GM18909 (cell line): ENCODE data around the gene CHERP.
A peak's percentile ranks its signal among the peaks of the same experiment; 100 is the strongest.
"Not testable (repeated sequence)": the region's sequence is repeated elsewhere in the genome, so short reads cannot be mapped to it uniquely, and the experiment has no call there.

Source experiments
- ATAC-seq: cut with Tn5 transposase; IDR thresholded peaks from one replicate; pipeline ENCODE4 v1.9.1; 2021; ENCODE audit warnings: mild to moderate bottlenecking; ENCODE audit not compliant: unreplicated experiment, poor library complexity

The CHERP gene

GRCh38 chr19:16548956-16549355 is 6.7 kb upstream of the CHERP start:
- no peak for ATAC-seq

DNA sequence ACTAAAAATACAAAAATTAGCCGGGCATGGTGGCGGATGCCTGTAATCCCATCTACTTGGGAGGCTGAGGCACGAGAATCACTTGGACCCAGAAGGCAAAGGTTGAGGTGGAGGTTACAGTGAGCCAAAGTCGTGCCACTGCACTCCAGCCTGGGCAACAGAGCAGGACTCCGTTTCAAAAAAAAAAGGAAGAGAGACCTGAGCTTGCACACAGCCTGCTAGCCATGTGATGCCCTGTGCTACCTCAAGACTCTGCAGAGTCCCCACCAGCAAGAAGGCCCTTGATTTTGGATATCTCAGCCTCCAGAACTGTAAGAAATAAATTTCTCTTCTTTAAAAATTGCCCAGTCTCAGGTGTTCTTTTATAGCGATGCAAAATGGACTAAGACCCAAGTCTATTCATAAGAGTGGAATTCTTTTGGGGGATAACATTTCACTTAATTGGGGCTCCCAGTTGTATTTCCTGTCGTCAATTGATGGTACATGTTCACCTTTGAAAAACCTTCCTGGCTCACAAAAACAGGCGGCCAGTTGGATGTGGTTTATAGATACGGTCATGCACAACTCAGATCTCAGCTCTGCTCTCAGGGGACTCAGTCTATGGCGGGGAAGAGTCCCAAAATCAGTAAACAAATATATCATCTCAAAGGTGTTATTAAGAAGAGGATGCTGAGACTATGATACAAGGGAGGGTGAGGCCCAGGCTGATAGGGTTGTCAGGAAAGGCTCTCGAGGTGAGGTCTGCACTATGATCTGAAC is 2.4 kb upstream of the CHERP start:
- no peak for ATAC-seq

- not testable (repeated sequence) for ATAC-seq
These were observed 1.5 kb upstream of the CHERP start for GRCh38 chr19:16543734-16544133.

GRCh38 chr19:16542910-16543472 is 754 bp upstream of the CHERP start:
- ATAC-seq = no peak

GRCh38 chr19:16541526-16542044 is 652 bp downstream of the CHERP start:
- peak; percentile 2 for ATAC-seq

- no peak for ATAC-seq
These were observed 1.3 kb downstream of the CHERP start for GRCh38 chr19:16540948-16541347.

- ATAC-seq = no peak
These were observed 5.1 kb downstream of the CHERP start for GRCh38 chr19:16537111-16537510.

DNA sequence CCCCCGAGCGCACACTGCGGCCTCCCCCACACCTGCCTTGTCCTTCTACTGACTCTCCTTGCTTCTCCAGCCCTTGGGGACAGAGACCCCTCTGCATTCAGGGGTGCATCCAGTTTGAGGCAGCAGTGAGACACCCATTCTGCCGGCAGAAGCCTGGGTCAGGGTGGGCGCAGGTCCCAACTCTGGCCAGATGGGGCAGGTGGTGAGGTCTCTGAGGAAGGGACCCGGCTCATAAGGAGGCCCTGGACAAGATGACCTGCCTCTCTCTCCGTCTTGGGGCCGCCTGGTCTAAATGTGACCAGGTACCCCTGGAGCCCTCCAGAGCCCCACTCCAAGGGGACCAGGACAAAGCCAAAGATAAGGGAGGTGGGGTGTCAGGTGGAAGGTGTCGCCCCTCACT is 6.1 kb downstream of the CHERP start:
- ATAC-seq = no peak

- no peak for ATAC-seq
These were observed 6.9 kb downstream of the CHERP start for GRCh38 chr19:16535381-16535780.

DNA sequence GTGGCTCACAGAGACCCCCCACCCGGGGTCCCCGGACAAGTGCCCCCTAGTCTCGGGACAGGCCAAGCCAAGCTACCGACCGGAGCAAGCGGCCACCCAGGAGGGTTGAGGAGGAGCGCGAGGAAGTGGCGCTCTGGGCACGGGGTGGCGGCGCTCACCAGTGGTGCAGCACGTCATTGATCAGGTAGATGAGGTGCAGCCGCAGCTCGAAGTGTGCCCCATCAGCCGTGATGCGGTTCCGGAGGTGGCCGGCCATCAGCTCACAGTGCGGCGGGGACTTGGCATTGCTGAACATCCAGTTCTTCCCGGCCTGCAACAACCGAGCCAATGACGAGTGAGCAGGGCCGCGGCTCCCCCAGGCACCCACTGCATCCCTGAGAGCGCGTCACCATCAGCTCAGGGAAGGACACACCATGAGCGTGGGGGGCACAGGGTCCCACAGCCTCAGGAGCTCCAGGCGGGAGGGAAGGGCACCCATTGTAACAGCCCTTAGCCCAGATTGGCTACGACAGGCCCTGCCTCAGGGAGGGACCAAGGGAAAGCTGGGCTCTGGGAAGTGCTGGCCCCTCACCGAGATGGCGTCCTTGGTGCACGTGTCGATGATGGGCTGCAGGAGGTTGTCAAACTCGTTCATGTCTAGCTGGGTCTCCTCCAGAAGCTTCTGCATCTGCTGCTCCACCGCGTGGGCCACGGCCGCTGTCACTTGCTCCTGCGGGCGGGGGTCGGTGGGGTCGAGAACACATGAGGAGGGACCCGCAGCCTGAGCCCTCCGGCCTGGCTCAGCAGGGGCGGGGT is 9.6 kb downstream of the CHERP start:
- ATAC-seq = no peak

GRCh38 chr19:16531380-16531669 is 10.9 kb downstream of the CHERP start:
- ATAC-seq = no peak

- ATAC-seq = no peak
These were observed 11.5 kb downstream of the CHERP start for GRCh38 chr19:16530540-16531379.

DNA sequence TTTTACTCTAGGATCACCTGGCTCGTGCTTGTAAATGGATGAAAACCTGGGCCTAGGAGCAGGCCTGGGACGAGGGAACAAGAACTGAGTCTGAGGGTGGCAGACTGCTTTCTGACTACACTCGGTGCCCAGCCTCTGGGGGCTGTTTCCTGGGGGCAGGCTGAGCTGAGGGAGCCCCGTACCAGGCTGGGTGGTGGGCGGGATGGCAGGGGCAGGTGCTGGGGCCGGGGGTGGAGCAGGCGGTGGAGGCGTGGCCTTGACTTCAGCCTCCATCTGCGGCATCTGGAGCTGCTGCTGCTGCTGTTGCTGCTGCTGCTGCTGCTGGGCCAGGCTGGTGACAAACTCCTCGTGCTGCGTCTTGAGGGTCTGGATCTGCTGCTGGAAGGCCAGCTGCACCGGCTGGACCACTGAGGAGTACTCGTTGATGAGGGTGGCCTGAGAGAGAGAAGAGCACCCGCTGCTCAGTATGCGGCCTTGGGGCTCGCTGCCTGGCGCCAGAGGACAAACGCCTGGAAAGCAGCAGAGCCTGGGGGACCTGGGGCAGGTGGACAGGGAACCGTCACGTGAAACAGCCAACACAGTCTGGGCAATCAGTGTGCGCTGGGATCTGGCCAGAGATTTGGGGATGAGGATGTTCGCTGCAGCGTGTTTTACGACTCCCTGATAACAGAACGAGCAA is 12.6 kb downstream of the CHERP start:
- no peak for ATAC-seq

- ATAC-seq = no peak
These were observed 14.2 kb downstream of the CHERP start for GRCh38 chr19:16527971-16528521.

DNA sequence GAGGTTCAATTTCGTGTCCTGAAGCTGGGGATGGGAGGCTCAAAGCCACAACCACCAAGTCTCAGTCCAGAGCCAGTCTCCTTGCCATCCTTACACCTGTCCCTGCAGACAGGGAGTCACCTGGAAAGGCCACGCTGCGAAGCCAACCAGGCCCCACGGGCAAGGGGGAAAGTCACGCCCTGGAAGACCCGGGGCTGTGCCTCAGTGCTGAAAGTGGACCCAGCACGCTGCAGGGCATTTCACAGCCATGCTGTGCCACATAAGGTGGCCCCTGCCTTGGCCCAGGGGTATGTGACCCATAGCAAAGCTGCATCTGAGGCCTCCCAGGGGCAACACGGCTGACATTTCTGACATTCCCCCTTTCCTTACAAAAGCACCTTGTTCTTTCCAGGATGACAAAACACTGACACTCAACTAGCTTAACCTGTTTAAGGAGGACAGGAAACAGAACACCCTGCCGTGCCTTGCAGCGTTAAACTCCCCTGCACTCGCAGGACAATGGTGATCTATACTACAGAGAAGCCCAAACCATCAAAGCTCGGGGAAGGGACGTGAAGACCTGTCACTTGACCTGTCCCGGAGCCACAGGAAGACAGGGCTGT is 14.8 kb downstream of the CHERP start:
- no peak for ATAC-seq

- ATAC-seq = no peak
These were observed 16.3 kb downstream of the CHERP start for GRCh38 chr19:16525751-16526481.

GRCh38 chr19:16524991-16525734 is 17.1 kb downstream of the CHERP start:
- no peak for ATAC-seq
